Epithelial cell of proximal tubule (primary cell): ENCODE results near the gene ELK4. TPM values are rescaled to one million over a fixed set of nuclear protein-coding genes. Genes with fewer than 3 reads are reported as not detected.

Experiments used
- DNase-seq: peaks from one replicate; pipeline ENCODE4 v3.0.0-alpha.2; 2011; ENCODE audit warnings: low read depth
- H3K4me3 ChIP-seq: 2 replicates; pipeline ENCODE4 v1.5.1; 2011; ENCODE audit warnings: low read depth, mild to moderate bottlenecking, low read length
- total RNA-seq: library from RNA; depleted of rRNA; stranded (reverse); fragments of >200 nt; gene quantifications from 2 replicates; pipeline ENCODE4 v1.2.3, GENCODE V29; 2015
- TF ChIP-seq, protein P1 (sequence below): conservative IDR thresholded peaks from 2 replicates; pipeline ENCODE4 v1.5.1; 2012; ENCODE audit warnings: low read depth, mild to moderate bottlenecking, low read length

The ELK4 gene
- total RNA-seq, 1 donor from 2014 or later = 12.8 TPM

DNA sequence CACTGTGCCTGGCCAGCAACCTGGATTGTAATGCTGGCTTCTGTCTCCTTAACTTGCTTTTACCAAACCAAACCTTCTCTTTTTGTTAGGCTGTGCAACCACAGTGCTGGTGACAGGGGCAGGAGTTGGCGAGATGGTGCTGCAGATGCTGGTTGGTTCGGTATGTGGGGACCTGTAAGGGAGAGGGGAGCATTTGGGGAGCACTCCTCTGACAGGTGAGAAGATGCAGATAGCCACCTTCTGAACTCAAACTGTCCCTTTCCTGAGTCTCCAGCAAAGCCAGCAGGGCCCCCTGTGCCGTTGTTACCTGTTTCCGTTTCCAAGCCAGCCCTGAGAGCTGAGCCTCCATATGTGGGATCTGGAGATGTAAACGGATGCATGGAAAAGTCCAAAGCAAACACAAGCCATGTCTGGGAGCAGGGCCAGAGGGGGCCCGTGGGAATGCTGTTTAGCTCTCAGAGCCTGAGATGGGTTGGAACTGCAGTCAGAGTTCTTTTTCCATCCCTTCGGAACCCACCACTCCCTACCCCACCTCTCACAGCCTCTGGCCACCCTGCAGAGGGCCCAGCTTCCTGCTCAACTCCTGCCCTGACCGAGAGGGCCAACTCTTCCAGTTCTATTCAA is 34.0 kb downstream of the ELK4 start:
- DNase-seq = no peak
- TF ChIP-seq, protein P1, sequence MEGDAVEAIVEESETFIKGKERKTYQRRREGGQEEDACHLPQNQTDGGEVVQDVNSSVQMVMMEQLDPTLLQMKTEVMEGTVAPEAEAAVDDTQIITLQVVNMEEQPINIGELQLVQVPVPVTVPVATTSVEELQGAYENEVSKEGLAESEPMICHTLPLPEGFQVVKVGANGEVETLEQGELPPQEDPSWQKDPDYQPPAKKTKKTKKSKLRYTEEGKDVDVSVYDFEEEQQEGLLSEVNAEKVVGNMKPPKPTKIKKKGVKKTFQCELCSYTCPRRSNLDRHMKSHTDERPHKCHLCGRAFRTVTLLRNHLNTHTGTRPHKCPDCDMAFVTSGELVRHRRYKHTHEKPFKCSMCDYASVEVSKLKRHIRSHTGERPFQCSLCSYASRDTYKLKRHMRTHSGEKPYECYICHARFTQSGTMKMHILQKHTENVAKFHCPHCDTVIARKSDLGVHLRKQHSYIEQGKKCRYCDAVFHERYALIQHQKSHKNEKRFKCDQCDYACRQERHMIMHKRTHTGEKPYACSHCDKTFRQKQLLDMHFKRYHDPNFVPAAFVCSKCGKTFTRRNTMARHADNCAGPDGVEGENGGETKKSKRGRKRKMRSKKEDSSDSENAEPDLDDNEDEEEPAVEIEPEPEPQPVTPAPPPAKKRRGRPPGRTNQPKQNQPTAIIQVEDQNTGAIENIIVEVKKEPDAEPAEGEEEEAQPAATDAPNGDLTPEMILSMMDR = no peak

DNA sequence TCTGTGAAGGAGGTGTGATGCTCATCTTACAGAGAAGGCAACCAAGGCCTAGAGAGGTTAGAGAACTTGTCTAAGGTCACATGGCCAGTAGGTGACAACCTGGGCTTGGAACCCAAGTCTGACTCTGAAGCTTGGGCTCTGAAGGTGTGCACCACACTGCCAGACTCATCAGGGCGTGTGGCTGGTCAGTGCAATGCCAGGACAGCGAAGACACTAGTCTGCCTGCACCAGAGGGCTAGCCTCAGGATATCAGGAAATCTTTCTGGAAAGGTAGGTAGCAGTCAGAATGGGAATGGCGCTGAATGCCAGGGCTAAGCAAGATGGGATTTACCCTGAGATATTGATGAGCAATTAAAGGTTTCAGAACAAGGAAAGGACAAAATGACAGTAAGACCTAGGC is 34.9 kb downstream of the ELK4 start:
- TF ChIP-seq, protein P1 = no peak
- no peak overlapping the region for H3K4me3 ChIP-seq
- DNase-seq = no peak

More for the DNA sequence above, 34.0 kb downstream of the ELK4 start:
- no peak overlapping the region for H3K4me3 ChIP-seq

DNA sequence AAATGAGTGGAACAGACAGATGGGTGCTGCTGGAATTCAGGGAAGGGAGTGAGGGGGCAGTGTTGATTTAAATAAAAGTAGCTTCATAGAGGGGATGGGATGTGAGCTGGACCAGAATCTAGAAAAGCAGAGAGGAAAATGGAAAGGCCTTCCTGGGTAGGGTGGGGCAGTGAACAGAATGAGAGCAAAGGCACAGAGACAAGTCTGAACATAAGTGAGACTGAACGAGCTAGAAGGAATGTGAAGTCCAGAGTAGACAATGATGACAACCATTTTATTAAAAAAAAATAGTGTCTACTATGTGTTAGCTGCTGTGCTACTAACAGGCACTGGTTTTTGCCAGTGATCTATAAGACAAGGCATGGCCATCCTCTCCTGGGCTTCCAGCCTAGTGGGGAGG is 36.0 kb downstream of the ELK4 start:
- TF ChIP-seq, protein P1 = no peak
- DNase-seq = no peak

DNA sequence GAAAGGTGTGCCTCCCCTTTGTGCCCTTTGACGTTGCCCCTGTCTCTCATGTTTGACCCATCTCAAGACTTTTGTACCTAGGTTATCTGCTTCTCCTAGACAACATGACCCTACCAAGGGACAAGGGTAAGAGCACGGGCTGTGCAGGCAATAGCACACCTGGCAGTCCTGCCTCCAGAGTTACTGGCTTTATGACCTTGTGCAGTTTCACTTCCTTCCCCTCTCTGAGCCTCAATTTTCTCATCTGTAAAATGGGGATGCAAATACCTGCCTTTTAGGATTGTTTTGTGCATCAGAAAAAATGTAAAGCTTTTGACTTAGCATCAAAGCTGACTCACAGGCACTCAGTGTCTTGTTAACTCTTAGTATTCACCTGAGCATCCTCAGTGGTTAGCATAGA is 36.4 kb downstream of the ELK4 start:
- DNase-seq = no peak
- TF ChIP-seq, protein P1 = no peak
- no peak overlapping the region for H3K4me3 ChIP-seq

More for the DNA sequence above, 36.0 kb downstream of the ELK4 start:
- H3K4me3 ChIP-seq = no peak overlapping the region

DNA sequence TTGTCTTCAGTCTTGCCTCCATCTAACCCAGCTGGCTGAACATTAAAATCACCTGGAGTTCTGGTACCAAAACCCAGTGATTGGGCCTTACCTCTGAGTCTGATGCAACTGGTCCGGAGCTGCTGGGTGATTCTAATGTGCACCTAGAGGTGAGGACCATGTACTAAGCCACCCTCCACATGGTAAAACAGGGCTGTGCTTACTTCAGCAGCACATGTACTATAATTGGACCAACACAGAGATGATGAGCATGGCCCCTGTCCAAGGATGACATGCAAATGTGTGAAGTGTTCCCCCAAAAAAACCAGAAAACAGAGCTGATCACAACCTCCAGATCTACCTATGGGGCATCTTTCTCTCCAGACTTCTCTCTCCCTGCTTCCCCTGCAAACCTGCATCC is 37.0 kb downstream of the ELK4 start:
- no peak for DNase-seq
- no peak overlapping the region for H3K4me3 ChIP-seq
- TF ChIP-seq, protein P1 = no peak

DNA sequence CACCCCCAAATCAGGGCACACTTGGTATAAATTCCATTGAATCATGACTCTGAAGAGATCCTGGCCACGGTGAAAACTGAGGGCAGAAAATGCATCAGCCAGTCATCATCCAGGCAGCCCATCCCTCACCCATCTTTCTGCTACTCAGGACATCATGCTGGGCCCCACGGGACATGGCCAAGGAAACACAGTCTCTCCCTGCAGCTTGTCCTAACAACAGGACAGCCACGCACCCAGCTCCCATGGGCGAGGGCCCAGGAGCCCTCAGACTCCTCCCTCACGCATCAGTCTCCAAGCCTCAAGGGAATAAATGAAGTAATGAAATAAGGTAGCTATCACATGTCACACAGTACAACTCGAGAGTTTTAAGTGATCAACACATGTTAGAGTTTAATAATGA is 37.8 kb downstream of the ELK4 start:
- no peak for DNase-seq
- TF ChIP-seq, protein P1 = no peak
- no peak overlapping the region for H3K4me3 ChIP-seq

DNA sequence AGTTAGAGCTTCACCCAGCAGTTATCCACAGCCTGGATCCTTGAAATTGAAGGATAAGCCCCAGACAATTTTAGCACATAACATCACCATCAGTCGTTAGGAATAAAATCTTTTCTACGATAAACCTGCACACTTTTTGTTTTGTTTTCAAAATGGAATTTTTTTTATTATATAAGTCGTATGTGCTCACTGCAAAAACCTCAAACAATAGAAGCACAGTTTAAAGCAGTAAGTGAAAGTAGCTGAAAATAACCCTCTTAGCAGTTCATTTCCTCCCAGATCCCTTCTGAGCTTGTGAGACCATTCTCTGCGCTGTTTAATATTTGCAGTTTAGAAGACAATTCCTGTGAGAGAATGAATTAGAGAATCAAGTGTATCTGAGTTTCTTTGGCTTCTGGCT is 38.3 kb downstream of the ELK4 start:
- no peak for DNase-seq
- no peak overlapping the region for H3K4me3 ChIP-seq
- TF ChIP-seq, protein P1 = no peak
